Kidney epithelial cell (primary cell): ENCODE data around the gene RNF13. TPM values are rescaled to one million over a fixed set of nuclear protein-coding genes. Genes with fewer than 3 reads are reported as not detected.

ENCODE experiments used
- DNase-seq: peaks from one replicate; pipeline ENCODE4 v3.0.0-alpha.2; 2010; ENCODE audit warnings: low read depth
- H3K27me3 ChIP-seq: 2 replicates; pipeline ENCODE4 v1.6.0; 2011; ENCODE audit warnings: low read length; ENCODE audit not compliant: control insufficient read depth, insufficient read depth
- H3K36me3 ChIP-seq: 2 replicates; pipeline ENCODE4 v1.5.1; 2011; ENCODE audit warnings: low read length; ENCODE audit not compliant: control insufficient read depth, insufficient read depth
- H3K4me3 ChIP-seq: 2 replicates; pipeline ENCODE4 v1.5.1; 2011; ENCODE audit warnings: low read depth, mild to moderate bottlenecking, control low read depth, low read length
- total RNA-seq: library from RNA; depleted of rRNA; stranded (reverse); fragments of >200 nt; gene quantifications from 2 replicates; pipeline ENCODE4 v1.2.3, GENCODE V29; 2015
- TF ChIP-seq, protein P1 (sequence below): IDR thresholded peaks from 2 replicates; pipeline ENCODE4 v1.5.1; 2011; ENCODE audit warnings: mild to moderate bottlenecking, moderate library complexity, low read length, control low read depth, inconsistent platforms; ENCODE audit not compliant: insufficient read depth, poor library complexity, severe bottlenecking

RNF13 gene
- total RNA-seq, 1 donor from 2014 or later, result 43.4 TPM

DNA sequence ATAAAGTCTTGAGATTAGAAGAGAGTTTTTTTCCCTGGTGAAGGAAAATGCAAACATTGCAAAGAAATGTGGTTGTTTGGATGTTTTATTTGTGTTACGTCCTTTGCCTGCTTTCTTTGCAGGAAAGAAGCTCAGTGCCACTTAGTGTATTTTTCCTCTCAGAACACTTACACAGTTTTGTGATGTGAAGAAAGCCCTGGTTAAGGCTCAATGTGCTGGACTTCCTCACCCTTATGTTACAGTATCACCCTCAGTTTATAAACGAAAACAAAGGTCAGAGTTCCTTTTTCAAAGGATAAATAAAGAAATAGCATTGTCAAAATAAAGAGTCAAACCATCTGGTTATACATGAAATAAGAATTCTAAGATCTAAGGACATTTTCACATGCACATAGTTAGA is 45.9 kb downstream of the RNF13 start:
- no peaks in the 10 kb centered on the region for H3K27me3 ChIP-seq
- TF ChIP-seq, protein P1, sequence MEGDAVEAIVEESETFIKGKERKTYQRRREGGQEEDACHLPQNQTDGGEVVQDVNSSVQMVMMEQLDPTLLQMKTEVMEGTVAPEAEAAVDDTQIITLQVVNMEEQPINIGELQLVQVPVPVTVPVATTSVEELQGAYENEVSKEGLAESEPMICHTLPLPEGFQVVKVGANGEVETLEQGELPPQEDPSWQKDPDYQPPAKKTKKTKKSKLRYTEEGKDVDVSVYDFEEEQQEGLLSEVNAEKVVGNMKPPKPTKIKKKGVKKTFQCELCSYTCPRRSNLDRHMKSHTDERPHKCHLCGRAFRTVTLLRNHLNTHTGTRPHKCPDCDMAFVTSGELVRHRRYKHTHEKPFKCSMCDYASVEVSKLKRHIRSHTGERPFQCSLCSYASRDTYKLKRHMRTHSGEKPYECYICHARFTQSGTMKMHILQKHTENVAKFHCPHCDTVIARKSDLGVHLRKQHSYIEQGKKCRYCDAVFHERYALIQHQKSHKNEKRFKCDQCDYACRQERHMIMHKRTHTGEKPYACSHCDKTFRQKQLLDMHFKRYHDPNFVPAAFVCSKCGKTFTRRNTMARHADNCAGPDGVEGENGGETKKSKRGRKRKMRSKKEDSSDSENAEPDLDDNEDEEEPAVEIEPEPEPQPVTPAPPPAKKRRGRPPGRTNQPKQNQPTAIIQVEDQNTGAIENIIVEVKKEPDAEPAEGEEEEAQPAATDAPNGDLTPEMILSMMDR, result no peak
- H3K4me3 ChIP-seq, result no peak overlapping the region
- H3K36me3 ChIP-seq, result no peaks in the 10 kb centered on the region
- no peak for DNase-seq

DNA sequence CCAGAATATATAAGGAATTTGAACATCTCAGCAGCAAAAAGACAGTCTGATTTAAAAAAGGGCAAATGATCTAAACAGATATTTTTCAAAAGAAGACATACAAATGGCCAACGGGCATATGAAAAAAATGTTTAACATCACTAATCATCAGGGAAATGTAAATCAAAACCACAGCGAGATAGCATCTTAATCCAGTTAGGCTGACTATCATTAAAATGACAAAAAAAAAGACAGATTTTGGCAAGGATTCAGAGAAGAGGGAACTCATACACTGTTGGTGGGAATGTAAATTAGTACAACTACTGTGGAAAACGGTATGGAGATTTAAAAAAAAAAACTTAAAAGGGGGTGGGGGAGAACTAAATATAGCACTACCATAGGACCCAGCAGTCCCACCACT is 47.9 kb downstream of the RNF13 start:
- Histone ChIP-seq H3K36me3 (no peaks in the 10 kb centered on the region), H3K4me3 (no peak overlapping the region)

DNA sequence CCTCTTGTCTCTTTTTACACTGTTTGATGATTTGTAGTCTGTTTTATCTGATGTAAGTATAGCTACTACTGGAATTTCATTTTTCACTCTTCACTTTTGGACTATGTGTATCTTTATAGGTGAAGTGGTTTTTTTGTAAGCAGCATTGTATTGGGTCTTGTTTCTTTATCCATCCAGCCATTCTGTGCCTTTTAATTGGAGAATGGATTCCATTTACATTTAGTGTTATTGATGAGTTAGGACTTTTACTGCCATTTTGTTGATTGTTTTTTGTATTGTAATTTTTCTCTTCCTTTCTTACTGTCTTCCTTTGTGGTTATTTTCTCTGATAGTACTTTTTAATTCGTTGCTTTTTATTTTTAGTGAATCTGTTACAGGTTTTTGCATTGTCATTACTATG is 54.5 kb downstream of the RNF13 start:
- no peak for DNase-seq
- TF ChIP-seq, protein P1, result no peak
- H3K4me3 ChIP-seq, result no peak overlapping the region
- no peaks in the 10 kb centered on the region for H3K27me3 ChIP-seq
- H3K36me3 ChIP-seq, result no peaks in the 10 kb centered on the region

More for the DNA sequence above, 47.9 kb downstream of the RNF13 start:
- H3K27me3 ChIP-seq, result no peaks in the 10 kb centered on the region
- TF ChIP-seq, protein P1, result no peak
- DNase-seq, result no peak

DNA sequence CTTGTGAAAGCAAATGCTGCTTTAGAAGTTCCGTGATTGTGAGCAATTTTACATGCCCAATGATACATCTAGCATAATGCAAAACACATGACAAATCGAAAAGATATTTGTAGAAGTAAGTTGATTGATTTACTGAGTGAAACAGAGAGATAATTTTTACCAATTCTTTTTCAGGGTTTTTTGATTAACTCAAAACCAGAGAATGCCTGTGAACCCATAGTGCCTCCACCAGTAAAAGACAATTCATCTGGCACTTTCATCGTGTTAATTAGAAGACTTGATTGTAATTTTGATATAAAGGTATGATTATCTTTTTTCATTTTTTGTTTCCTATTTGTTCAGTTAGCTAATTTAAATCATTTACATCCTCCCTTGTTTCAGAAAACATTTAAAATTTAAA is 58.8 kb downstream of the RNF13 start:
- TF ChIP-seq, protein P1, result no peak
- no peak for DNase-seq
- Histone ChIP-seq H3K4me3 (no peak overlapping the region), H3K36me3 (no peaks in the 10 kb centered on the region), H3K27me3 (no peaks in the 10 kb centered on the region)

DNA sequence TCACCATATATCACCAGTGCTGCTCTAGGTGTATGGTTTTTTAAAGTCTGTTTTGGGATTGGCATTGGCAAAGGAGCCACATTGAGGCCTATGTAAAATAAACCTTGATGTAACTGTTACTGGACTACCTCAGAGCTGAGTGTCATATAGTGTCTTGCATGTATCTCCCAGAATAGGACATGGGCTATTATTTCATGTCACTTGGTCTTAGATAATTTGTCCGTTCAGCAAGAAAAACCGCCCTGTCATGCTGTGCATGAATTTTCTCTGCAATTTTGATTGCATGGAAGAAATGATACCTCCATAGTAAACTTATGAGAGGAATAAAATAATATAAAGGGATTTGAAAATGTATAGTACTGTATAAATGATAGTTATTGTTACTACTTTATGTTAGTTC is 59.6 kb downstream of the RNF13 start:
- Histone ChIP-seq H3K27me3 (no peaks in the 10 kb centered on the region), H3K4me3 (no peak overlapping the region), H3K36me3 (no peaks in the 10 kb centered on the region)
- DNase-seq, result no peak
- TF ChIP-seq, protein P1, result no peak

DNA sequence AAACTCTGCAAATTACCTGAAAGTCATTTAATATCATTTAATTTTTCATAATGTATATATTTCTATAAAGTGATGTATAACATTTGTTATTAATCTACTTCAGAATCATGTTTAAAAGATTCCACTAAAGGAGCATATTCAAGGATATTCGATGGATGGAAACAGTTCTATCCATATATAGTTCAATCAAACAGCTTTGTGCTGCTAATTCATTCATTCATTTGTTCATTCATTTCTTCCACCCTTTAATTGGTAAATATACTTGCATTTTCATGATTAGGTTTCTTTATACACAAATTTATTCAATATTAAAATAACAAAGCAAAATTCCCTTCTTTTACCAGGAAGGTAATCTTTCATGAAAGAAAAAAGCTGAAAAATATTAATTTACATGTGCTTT is 64.7 kb downstream of the RNF13 start:
- Histone ChIP-seq H3K36me3 (no peaks in the 10 kb centered on the region), H3K4me3 (no peak overlapping the region), H3K27me3 (no peaks in the 10 kb centered on the region)
- TF ChIP-seq, protein P1, result no peak
- DNase-seq, result no peak
